GM23248 (cell line): ENCODE results near the gene RSRC1.

Source experiments
- EZH2 ChIP-seq: fragments of 200-600 bp; sonication (generic); IDR thresholded peaks from 2 replicates; pipeline ENCODE4 v1.6.1; 2018; ENCODE audit warnings: antibody characterized with exemption, mild to moderate bottlenecking; ENCODE audit not compliant: insufficient read depth, poor library complexity, severe bottlenecking
- EZH2phosphoT487 ChIP-seq: fragments of 200-600 bp; sonication (generic); IDR thresholded peaks from 2 replicates; pipeline ENCODE4 v1.6.1; 2018; ENCODE audit warnings: antibody characterized with exemption, moderate library complexity, mild to moderate bottlenecking, low read depth; ENCODE audit not compliant: insufficient read depth

- TF ChIP-seq EZH2, result no peak
- no peak for TF ChIP-seq EZH2phosphoT487
Observed at GRCh38 chr3:158158969-158159368, 49.1 kb downstream of the RSRC1 start.
